ENCODE measurements around the gene TNRC6A. TPM values are rescaled to one million over a fixed set of nuclear protein-coding genes. Genes with fewer than 3 reads are reported as not detected.

TNRC6A gene
- total and polyA plus RNA-seq, 2 experiments from 2014 or later = 93.1 to 124 TPM

- Histone ChIP-seq H3K4me2 (no peak overlapping the region), H3K27me3 (ENCODE audit: insufficient read depth) (no peaks in the 10 kb centered on the region), H3K79me2 (replicated peaks; ENCODE audit: insufficient read depth) (no peaks in the 10 kb centered on the region), H3K9me2 (ENCODE audit: insufficient read depth) (no peaks in the 10 kb centered on the region), H3K4me1 (ENCODE audit: insufficient read depth) (no peaks in the 10 kb centered on the region), H2AFZ (no peak overlapping the region), H3K27ac (ENCODE audit: low read depth) (no peak overlapping the region), H4K20me1 (replicated peaks; ENCODE audit: insufficient read depth) (no peaks in the 10 kb centered on the region), H3K36me3 (ENCODE audit: insufficient read depth) (no peaks in the 10 kb centered on the region), H3K4me3 (no peak overlapping the region), H3F3A (replicated peaks; ENCODE audit: low read depth) (no peaks in the 10 kb centered on the region)
- ATAC-seq (no peak), DNase-seq (ENCODE audit: low spot score) (no peak)
- Mint-ChIP-seq H3K4me3 (no peak overlapping the region), H3K27me3 (ENCODE audit: insufficient read depth, low read depth, poor library complexity) (peaks cover 11% of the 10 kb centered on the region), H3K27ac (no peak overlapping the region), H3K36me3 (ENCODE audit: low read depth) (no peaks in the 10 kb centered on the region), H3K9me3 (no peaks in the 10 kb centered on the region), H3K4me1 (no peaks in the 10 kb centered on the region)
- TF ChIP-seq CREB1 (CRISPR knock-in tag; IDR thresholded peaks at IDR 0.05; ENCODE audit: low read depth) (no peak), ZNF331 (CRISPR knock-in tag; IDR thresholded peaks at IDR 0.05; ENCODE audit: low read depth) (no peak), EZH2phosphoT487 (IDR thresholded peaks at IDR 0.05; ENCODE audit: unreplicated experiment) (no peak), STAT1 (IDR thresholded peaks at IDR 0.05; ENCODE audit: unreplicated experiment) (no peak), CTCF (conservative IDR thresholded peaks at IDR 0.05; ENCODE audit: low read depth in 2 of 2) (no peak), POLR2AphosphoS5 (IDR thresholded peaks at IDR 0.05; ENCODE audit: low read depth) (no peak), ZNF462 (CRISPR knock-in tag; IDR thresholded peaks at IDR 0.05) (no peak), JUNB (IDR thresholded peaks at IDR 0.05; ENCODE audit: unreplicated experiment) (no peak), REST (IDR thresholded peaks at IDR 0.05; ENCODE audit: unreplicated experiment) (no peak), ZNF114 (CRISPR knock-in tag; IDR thresholded peaks at IDR 0.05) (no peak), EZH2 (IDR thresholded peaks at IDR 0.05; ENCODE audit: low read depth, unreplicated experiment) (no peak), ETS1 (IDR thresholded peaks at IDR 0.05) (no peak), NANOG (IDR thresholded peaks at IDR 0.05; ENCODE audit: borderline replicate concordance) (no peak)
Observed at GRCh38 chr16:24847358-24847664, 117.9 kb downstream of the TNRC6A start.
